ENCODE results near the gene TMEM178A.
A peak's percentile ranks its signal among the peaks of the same experiment; 100 is the strongest.
"Not testable (repeated sequence)": the region's sequence is repeated elsewhere in the genome, so short reads cannot be mapped to it uniquely, and the experiment has no call there.

The TMEM178A gene

DNA sequence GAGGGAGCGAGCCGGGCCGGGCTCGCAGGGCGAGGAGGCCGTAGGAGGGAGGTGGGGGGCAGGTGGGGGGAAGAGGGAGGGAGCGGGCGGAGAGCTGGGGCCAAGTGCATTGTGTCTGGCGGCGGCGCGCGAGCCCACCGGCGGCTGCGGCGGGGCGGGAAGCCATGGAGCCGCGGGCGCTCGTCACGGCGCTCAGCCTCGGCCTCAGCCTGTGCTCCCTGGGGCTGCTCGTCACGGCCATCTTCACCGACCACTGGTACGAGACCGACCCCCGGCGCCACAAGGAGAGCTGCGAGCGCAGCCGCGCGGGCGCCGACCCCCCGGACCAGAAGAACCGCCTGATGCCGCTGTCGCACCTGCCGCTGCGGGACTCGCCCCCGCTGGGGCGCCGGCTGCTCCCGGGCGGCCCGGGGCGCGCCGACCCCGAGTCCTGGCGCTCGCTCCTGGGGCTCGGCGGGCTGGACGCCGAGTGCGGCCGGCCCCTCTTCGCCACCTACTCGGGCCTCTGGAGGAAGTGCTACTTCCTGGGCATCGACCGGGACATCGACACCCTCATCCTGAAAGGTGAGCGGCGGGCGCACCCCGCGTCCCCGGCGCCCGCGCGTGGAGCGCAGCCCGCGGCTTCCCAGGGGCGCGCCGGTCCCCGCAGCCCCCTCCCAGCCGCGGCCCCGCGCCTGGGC lies at the start of gene TMEM178A:
TMEM178A (plus strand) TSS at position 107 of the 680 bp plus-strand sequence; CDS start at position 165, 58 bp downstream.
- Mint-ChIP-seq H3K27me3 (peaks cover 84% of the 10 kb centered on the region), H3K4me3 (peak within 1 kb of the TSS; percentile 77 to 82), H3K4me1 (peaks cover 19% of the 10 kb centered on the region), H3K9me3 (no peaks in the 10 kb centered on the region), H3K27ac (peak within 1 kb of the TSS; percentile 29 to 86)
- ATAC-seq: peak; percentile 62
- peak in 1 of 2 donors; percentile 29 for DNase-seq

DNA sequence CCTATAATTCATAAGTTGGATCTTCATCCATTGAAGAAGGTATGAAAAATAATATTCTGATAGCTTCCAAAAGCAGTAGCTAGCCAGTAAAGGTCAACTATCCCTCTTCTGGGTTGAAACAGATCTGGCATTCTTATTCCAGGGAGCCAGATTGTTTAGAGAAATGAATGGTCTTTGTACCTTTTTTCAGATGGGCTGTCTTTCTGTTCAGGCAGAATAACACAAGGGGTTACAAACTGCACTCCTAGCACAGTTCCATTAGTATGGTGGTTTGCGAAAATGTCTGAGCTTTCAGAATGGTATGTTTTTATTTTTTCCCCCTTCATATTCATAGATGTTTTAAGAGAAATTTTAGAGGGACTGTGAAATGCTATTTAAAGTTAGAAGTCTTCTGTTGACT lies 47.5 kb upstream of the TMEM178A start:
- H3K4me3 Mint-ChIP-seq: no peak overlapping the region
- no peak for ATAC-seq
- peaks cover 7% of the 10 kb centered on the region for H3K4me1 Mint-ChIP-seq
- DNase-seq: no peak
- no peak overlapping the region for H3K27ac Mint-ChIP-seq
- no peaks in the 10 kb centered on the region for H3K9me3 Mint-ChIP-seq
- H3K27me3 Mint-ChIP-seq: peaks cover 34% of the 10 kb centered on the region

DNA sequence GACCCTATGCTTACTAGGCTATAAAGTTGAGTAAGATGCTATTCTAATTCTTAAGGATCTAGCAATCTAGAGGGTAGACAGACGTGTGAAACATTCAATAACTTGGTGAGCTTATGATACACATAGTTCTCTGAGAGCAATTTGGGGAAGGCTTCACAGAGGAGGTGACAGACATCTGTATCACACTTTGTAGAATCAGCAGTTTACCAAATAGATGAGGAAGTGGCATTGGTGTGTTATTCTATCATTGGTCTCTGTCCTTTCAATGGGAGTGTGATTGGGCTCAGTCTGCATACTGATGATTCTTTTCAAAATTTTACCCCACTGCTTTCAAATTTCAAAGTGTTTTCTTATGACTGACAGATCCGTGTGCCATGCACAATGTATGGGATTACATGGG lies 47.0 kb upstream of the TMEM178A start:
- Mint-ChIP-seq H3K27me3 (peaks cover 34% of the 10 kb centered on the region), H3K4me3 (no peak overlapping the region), H3K4me1 (peaks cover 7% of the 10 kb centered on the region), H3K27ac (no peak overlapping the region), H3K9me3 (no peaks in the 10 kb centered on the region)
- ATAC-seq (no peak), DNase-seq (no peak)

DNA sequence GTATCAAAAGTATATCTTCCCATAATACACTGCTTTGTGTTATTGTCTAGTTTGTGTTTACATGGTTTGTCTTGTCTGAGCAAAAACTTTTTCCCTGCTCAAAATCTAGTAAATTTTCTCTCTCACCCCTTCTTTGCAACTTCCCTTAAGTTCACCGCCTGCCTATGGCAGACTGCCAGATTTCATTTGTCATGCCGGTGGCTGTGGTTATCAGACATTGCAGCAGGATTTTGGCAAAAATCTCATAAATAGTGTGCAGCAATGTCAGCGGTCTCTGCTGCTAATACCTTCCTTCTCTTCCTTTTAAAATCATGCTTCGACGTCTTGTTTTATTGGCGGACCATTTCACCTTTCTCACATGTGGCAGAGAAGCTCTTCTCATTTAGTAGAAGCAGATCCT lies 45.6 kb upstream of the TMEM178A start:
- H3K4me1 Mint-ChIP-seq: peaks cover 7% of the 10 kb centered on the region
- peak in 1 of 2 donors; percentile 33 for DNase-seq
- H3K9me3 Mint-ChIP-seq: no peaks in the 10 kb centered on the region
- H3K4me3 Mint-ChIP-seq: no peak overlapping the region
- peak overlapping the region in 1 of 2 donors; percentile 1 for H3K27ac Mint-ChIP-seq
- no peak for ATAC-seq
- H3K27me3 Mint-ChIP-seq: peaks cover 28% of the 10 kb centered on the region

DNA sequence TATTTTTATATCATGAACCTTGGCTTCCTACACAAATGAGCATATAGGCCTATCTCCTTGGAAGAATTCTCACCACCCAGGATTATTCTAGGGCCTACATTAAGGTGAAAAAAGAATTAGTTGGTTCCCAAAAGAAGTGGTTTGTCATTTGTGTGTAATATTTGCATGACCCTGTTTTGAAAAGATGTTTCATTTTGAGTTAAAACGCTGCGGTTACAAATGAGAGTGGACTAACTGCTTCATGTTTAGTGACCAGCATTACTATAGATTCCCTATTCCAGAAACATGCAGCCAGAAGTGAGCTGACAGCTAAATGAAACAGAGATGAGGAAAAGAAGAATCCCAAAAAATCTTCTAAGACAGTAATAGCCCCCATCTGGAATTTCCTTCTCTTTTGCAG lies 44.1 kb upstream of the TMEM178A start:
- Mint-ChIP-seq H3K4me1 (peaks cover 7% of the 10 kb centered on the region), H3K27me3 (peaks cover 21% of the 10 kb centered on the region), H3K27ac (no peak overlapping the region), H3K9me3 (no peaks in the 10 kb centered on the region), H3K4me3 (no peak overlapping the region)
- ATAC-seq (no peak), DNase-seq (no peak)

DNA sequence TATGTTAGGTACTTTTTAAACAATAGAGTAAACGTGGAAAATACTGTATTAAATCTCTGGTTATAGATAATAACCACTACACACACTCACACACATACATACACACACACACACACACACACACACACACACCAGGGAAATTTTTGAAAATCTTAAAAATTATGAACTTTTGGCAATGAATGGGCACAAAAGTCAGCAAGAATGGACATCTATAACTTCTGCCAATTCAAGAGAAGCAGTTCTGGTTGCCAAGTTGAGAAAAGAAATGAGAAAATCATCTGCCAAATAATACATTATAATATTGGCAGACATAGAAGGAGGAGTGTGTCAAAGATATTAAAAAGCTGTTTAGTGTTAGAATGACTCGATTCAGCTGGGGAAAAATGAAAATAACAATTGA lies 42.9 kb upstream of the TMEM178A start:
- no peak overlapping the region for H3K4me3 Mint-ChIP-seq

DNA sequence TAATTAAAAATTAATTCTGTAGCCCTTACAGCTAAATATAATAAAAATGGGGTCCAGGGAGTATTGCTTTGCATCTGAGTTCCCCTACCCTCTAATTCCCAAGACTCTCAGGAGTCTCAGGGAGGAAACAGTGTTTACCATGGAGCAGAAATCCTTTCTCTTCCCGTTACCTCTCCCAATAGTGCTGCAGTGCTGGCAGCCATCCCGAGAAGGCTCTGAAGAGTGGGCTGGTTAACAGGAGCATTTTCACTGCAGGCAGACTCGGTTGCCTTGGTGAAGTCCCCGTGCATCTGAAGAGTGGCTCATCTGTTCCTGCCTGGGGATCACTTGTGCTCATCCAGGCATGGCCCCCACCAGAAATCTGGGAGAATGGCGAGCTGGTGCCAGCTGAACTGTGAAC lies 41.8 kb upstream of the TMEM178A start:
- no peak for ATAC-seq
- Mint-ChIP-seq H3K27ac (no peak overlapping the region), H3K4me1 (peaks cover 7% of the 10 kb centered on the region), H3K9me3 (no peaks in the 10 kb centered on the region), H3K27me3 (peaks cover 10% of the 10 kb centered on the region), H3K4me3 (no peak overlapping the region)
- DNase-seq: no peak

More for the DNA sequence above, 42.9 kb upstream of the TMEM178A start:
- H3K4me1 Mint-ChIP-seq: peaks cover 7% of the 10 kb centered on the region
- no peak for DNase-seq
- H3K9me3 Mint-ChIP-seq: no peaks in the 10 kb centered on the region
- peaks cover 10% of the 10 kb centered on the region for H3K27me3 Mint-ChIP-seq
- no peak for ATAC-seq
- H3K27ac Mint-ChIP-seq: no peak overlapping the region

DNA sequence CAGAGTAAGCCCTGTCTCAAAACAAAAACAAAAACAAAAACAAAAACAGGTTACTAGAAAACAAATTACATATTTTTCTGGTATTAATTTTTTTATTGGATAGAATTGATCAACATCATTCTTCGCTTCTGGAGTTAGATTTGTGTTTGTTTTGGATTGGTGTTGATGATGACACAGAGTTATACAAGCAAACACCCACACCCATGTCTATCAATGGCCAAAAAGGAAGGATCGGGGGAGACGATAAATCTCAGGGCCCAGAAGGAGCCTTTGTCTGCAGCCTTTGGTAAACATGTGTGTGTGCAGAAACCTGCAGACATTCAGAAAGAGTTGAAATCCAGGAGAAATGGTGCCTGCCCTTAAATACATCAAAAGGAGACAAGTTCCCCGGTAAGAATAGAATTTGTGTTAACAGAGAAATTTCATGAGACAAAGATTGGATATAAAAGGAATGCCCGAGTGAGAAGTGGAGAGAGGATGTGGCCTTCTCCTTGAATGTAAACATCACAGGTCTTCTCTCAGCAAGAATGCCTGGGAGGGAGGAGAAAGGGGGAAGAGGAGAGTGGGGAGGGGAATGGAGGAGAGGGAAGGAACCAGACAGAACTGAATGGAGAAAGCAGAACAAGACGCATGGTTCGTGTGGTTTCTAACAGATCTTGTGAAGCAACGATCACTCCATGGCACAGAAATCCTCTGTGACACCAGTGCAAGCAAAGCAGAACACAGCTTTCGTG lies 40.4 kb upstream of the TMEM178A start:
- ATAC-seq (no peak), DNase-seq (no peak)
- Mint-ChIP-seq H3K9me3 (no peaks in the 10 kb centered on the region), H3K4me3 (no peak overlapping the region), H3K27ac (no peak overlapping the region), H3K4me1 (peaks cover 2% of the 10 kb centered on the region), H3K27me3 (peaks cover 9% of the 10 kb centered on the region)

DNA sequence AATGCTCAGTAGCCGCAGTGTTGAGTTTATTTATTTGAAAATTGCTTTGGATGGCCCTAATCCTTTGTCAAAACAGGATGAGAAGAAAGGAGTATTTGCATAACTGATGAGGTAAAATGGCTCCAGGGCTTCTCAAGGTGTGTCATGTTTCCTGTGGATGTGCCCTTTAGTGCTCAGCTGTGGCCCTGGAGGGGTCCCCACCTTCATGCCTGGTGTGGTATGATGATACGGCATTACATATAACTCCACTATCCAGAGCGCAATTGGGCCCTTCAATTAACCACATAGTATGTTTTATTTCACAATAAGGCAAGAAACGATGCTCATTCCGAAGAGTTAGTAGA lies 39.8 kb upstream of the TMEM178A start:
- Mint-ChIP-seq H3K4me1 (no peaks in the 10 kb centered on the region), H3K9me3 (no peaks in the 10 kb centered on the region), H3K27ac (no peak overlapping the region), H3K27me3 (peaks cover 4% of the 10 kb centered on the region), H3K4me3 (no peak overlapping the region)
- DNase-seq: no peak
- ATAC-seq: no peak

DNA sequence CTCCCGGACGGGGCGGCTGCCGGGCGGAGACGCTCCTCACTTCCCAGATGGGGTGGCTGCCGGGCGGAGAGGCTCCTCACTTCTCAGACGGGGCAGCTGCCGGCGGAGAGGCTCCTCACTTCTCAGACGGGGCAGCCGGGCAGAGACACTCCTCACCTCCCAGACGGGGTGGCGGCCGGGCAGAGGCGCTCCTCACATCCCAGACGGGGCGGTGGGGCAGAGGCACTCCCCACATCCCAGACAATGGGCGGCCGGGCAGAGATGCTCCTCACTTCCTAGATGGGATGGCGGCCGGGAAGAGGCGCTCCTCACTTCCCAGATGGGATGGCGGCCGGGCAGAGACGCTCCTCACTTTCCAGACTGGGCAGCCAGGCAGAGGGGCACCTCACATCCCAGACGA lies 37.4 kb upstream of the TMEM178A start:
- not testable (repeated sequence) for H3K4me1 Mint-ChIP-seq, H3K27ac Mint-ChIP-seq, H3K27me3 Mint-ChIP-seq, H3K9me3 Mint-ChIP-seq, DNase-seq, ATAC-seq, H3K4me3 Mint-ChIP-seq

DNA sequence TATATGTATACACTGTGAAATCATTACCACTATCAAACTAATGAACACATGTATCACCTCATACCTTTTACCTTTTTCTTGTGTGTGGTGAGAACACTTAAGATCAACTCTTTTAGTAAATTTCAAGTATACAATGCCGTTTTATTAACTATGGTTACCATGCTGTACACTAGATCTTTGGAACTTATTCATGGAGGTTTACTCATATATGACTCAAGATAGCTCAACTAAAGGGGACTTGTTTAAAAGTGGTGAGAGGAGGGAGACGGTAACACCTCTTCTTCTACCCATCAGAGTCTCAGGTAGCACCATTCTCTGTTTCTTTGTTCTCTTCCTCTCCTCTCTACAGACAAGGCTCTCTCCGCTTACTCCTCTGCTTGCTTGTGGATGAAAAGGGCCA lies 36.1 kb upstream of the TMEM178A start:
- H3K4me3 Mint-ChIP-seq: no peak overlapping the region
- no peak overlapping the region for H3K27ac Mint-ChIP-seq
- H3K4me1 Mint-ChIP-seq: no peaks in the 10 kb centered on the region
- no peaks in the 10 kb centered on the region for H3K9me3 Mint-ChIP-seq
- no peaks in the 10 kb centered on the region for H3K27me3 Mint-ChIP-seq
- no peak for DNase-seq
- no peak for ATAC-seq

DNA sequence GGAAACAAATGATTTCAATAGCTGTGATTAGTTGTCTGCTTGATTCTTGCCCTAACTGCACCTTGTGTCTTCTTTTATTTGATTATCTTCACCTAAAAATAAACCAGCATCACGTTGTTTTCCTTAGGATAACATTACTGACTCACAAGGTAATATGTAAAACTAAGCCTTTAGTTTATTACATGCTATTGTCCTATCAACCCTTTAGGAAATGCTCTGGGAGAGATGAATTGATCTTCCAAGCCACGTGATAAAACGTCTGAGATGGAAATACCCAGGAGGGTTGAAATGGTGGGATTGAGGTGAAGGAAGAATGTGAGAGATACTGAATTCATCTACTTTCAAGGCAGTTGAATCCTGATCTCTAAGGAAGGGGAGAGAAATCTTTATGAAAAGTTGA lies 34.5 kb upstream of the TMEM178A start:
- Mint-ChIP-seq H3K27me3 (no peaks in the 10 kb centered on the region), H3K9me3 (no peaks in the 10 kb centered on the region), H3K4me1 (no peaks in the 10 kb centered on the region), H3K4me3 (no peak overlapping the region), H3K27ac (no peak overlapping the region)
- ATAC-seq (no peak), DNase-seq (no peak)

DNA sequence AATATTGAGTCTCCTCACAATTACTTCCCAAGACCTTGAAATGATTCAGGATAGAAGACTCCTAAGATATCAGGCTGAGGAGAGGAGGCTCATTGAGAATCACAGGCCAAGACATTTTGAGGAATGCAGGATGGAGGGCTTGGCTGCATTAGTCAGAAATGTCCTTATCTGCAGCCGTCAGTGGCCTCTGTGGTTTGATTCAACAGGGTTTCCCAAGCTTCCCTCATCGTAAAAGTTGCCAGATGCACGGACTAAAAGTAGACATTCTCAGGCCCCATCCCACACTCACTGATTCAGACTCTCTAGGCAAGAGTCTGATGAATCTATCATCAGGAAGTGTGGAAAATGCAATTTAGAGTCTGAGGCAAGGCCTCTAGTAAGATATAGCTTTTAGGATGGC lies 34.0 kb upstream of the TMEM178A start:
- Mint-ChIP-seq H3K27ac (no peak overlapping the region), H3K4me1 (no peaks in the 10 kb centered on the region), H3K9me3 (no peaks in the 10 kb centered on the region), H3K4me3 (no peak overlapping the region), H3K27me3 (no peaks in the 10 kb centered on the region)
- ATAC-seq: peak; percentile 28
- no peak for DNase-seq

DNA sequence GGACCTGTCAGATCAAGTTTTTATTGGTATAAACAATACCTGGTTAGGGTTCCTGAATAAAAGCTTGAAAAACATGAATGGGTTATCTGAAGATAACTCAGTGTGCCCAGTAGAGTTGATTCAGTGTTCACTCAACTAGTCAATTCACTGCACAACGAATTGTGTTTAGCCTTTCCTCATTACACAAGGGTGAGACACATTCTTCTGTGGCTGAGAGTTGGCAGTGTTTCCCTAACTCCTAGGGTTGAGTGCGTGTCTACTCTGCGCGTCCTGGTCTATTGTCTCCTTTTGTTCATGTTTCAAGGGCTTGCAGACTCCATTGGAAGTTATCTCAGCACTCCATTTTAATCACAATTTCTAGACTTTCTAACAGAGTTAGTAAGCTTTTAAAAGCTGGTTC lies 32.8 kb upstream of the TMEM178A start:
- Mint-ChIP-seq H3K4me1 (no peaks in the 10 kb centered on the region), H3K4me3 (no peak overlapping the region), H3K9me3 (no peaks in the 10 kb centered on the region), H3K27me3 (no peaks in the 10 kb centered on the region), H3K27ac (no peak overlapping the region)
- ATAC-seq (no peak), DNase-seq (no peak)

DNA sequence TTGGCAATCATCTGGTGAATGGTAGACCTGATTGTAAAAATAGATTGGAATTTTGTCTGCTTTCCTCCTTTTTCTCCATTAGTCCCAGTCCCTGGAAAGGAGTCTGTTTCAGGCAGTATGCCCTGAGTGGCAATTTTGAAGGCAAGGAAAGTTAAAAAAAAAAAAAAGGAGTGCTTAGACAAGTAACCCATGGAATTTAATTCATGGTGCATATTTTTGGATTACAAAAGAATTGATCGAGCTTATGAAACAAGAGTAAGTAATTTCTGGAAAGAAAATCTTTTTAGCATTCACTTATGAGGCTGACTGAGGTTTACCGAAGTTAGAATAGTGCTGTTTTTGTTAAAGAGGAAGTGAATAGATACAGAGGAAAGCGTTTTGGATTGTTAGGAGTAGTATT lies 29.4 kb upstream of the TMEM178A start:
- DNase-seq (no peak), ATAC-seq (no peak)
- Mint-ChIP-seq H3K27me3 (no peaks in the 10 kb centered on the region), H3K4me1 (no peaks in the 10 kb centered on the region), H3K4me3 (no peak overlapping the region), H3K27ac (no peak overlapping the region), H3K9me3 (no peaks in the 10 kb centered on the region)

DNA sequence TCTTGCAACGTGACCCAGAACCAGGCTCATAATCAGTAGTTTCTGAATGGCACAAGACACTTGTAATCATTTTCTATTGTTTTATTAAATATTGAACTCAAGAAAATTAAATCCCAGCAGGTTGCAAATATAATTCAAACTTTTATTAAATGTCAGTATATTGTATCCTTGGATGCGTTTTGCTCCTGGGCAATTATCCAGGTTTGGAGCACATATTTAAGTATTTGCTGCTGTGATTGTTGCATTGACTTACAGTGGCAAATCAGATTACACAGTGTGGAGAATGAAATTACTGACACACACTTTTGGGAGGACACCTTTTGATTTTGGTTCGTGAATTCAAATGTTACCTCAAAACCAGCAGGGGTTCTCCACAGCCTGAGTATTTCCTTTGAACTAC lies 27.1 kb upstream of the TMEM178A start:
- DNase-seq (no peak), ATAC-seq (no peak)
- no peak overlapping the region for H3K27ac Mint-ChIP-seq
- no peak overlapping the region for H3K4me3 Mint-ChIP-seq
- H3K9me3 Mint-ChIP-seq: no peaks in the 10 kb centered on the region
- H3K4me1 Mint-ChIP-seq: no peaks in the 10 kb centered on the region
- no peaks in the 10 kb centered on the region for H3K27me3 Mint-ChIP-seq

DNA sequence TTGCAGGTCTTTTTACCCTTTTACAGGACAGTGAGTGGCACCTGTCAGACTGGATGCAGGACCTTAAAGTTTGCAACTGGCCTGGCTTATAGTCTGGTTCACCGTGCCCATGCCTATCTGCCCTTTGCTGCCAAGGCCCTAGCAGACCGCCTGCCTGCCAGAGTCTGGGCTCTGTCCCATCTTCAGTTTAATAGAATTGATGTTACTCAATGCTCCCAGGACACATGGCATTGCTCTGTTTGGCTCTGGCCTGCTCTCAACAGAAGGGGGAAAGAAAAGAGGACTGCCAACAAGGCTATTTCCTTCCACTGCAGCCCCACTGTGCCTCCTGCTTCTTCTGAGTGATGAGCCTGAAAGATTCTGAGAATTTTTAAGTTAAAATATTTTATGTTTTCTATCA lies 25.6 kb upstream of the TMEM178A start:
- H3K4me1 Mint-ChIP-seq: no peaks in the 10 kb centered on the region

More for the DNA sequence above, 25.6 kb upstream of the TMEM178A start:
- no peak overlapping the region for H3K4me3 Mint-ChIP-seq
- DNase-seq (no peak), ATAC-seq (no peak)
- H3K27me3 Mint-ChIP-seq: no peaks in the 10 kb centered on the region
- no peak overlapping the region for H3K27ac Mint-ChIP-seq
- no peaks in the 10 kb centered on the region for H3K9me3 Mint-ChIP-seq
